ENCODE results near the gene SEMG1. TPM values are rescaled to one million over a fixed set of nuclear protein-coding genes. Genes with fewer than 3 reads are reported as not detected.

The SEMG1 gene
- total RNA-seq, 1 experiment from 2014 or later: 2.0 TPM

GRCh38 chr20:45254383-45255262 is 47.8 kb downstream of the SEMG1 start, which contains the start of gene SLPI:
Gene SLPI, minus strand, starts transcription at chr20:45254564. Its CDS starts 21 bp downstream, at chr20:45254543.
- H2BK20ac ChIP-seq (ENCODE audit: low read depth, low read length, poor library complexity, severe bottlenecking): no peak within 1 kb of the TSS
- Mint-ChIP-seq H3K27ac (no peak within 1 kb of the TSS), H3K27me3 (ENCODE audit: low read depth) (peaks cover 15% of the 10 kb centered on the region), H3K4me1 (peaks cover 16 to 21% of the 10 kb centered on the region in 2 experiments), H3K36me3 (ENCODE audit: insufficient read depth in 1 of 3, low read depth in 3 of 3) (no peaks in the 10 kb centered on the region), H3K4me3 (no peak within 1 kb of the TSS), H3K9me3 (no peaks in the 10 kb centered on the region)
- no peak within 1 kb of the TSS for H3K14ac ChIP-seq (ENCODE audit: insufficient read depth, low read length)
- H3K27me3 ChIP-seq (ENCODE audit: insufficient read depth, low read length): no peaks in the 10 kb centered on the region
- no peak within 1 kb of the TSS for H4K5ac ChIP-seq (ENCODE audit: insufficient read length, low read depth, low read length)
- no peak within 1 kb of the TSS for H2BK120ac ChIP-seq (ENCODE audit: low read depth, low read length, poor library complexity, severe bottlenecking)
- H3K56ac ChIP-seq (ENCODE audit: insufficient read length, low read depth, low read length): no peak within 1 kb of the TSS
- DNase-seq: no peak
- H2BK15ac ChIP-seq (ENCODE audit: low read depth, low read length): no peak within 1 kb of the TSS
- no peak for TF ChIP-seq CTCF (conservative IDR thresholded peaks at IDR 0.05)
- H3K4me1 ChIP-seq (ENCODE audit: insufficient read depth, low read length): peaks cover 4% of the 10 kb centered on the region; the same call in 1 of the 2 replicates
- no peak within 1 kb of the TSS for H2BK5ac ChIP-seq (ENCODE audit: insufficient read length, low read length)
- H4K91ac ChIP-seq (ENCODE audit: insufficient read length, low read depth, low read length): no peak within 1 kb of the TSS
- H3K9me3 ChIP-seq (ENCODE audit: control insufficient read depth, low read depth, low read length): no peaks in the 10 kb centered on the region
- H3T11ph ChIP-seq (ENCODE audit: low read length): no peak within 1 kb of the TSS
- H3K79me2 ChIP-seq (ENCODE audit: insufficient read depth, low read length): no peaks in the 10 kb centered on the region
- H2BK12ac ChIP-seq (ENCODE audit: insufficient read length, low read depth, low read length): no peak within 1 kb of the TSS
- no CpG with 5 or more reads among the region's 7 CpGs for WGBS (ENCODE audit: extremely low coverage, insufficient read length, low lambda C conversion rate)
- H3K23ac ChIP-seq (ENCODE audit: insufficient read length, low read depth, low read length): no peak within 1 kb of the TSS
- H2AFZ ChIP-seq (ENCODE audit: low read length): no peak within 1 kb of the TSS
- H3K4ac ChIP-seq (ENCODE audit: low read depth, low read length): no peak within 1 kb of the TSS
- no peak within 1 kb of the TSS for H2AK5ac ChIP-seq (ENCODE audit: insufficient read length, low read length)
- no peak within 1 kb of the TSS for H3K27ac ChIP-seq (ENCODE audit: insufficient read length, low read depth, low read length)
- no peaks in the 10 kb centered on the region for H3K23me2 ChIP-seq (ENCODE audit: insufficient read length, low read depth, low read length, poor library complexity, severe bottlenecking)
- H3K18ac ChIP-seq (ENCODE audit: insufficient read length, low read depth, low read length): no peak within 1 kb of the TSS
- H4K8ac ChIP-seq (replicated peaks; ENCODE audit: insufficient read length, low read depth, low read length): no peak within 1 kb of the TSS
- H4K20me1 ChIP-seq (ENCODE audit: control insufficient read depth, insufficient read depth, insufficient read length): no peaks in the 10 kb centered on the region
- no peak within 1 kb of the TSS for H3K4me2 ChIP-seq (ENCODE audit: insufficient read depth, insufficient read length, low read length)
- H3K79me1 ChIP-seq (ENCODE audit: insufficient read depth, low read depth, low read length, poor library complexity, severe bottlenecking): no peaks in the 10 kb centered on the region
- H3K9ac ChIP-seq (ENCODE audit: extremely low read depth, insufficient read length, low read length): no peak within 1 kb of the TSS

All from H9 (cell line).